Neural progenitor cell (in vitro differentiated cells): Measurements from ENCODE around the gene ORC4. TPM values are rescaled to one million over a fixed set of nuclear protein-coding genes. Genes with fewer than 3 reads are reported as not detected.

Experiments used
- DNase-seq: peaks from one replicate; pipeline ENCODE4 v3.0.0-alpha.2; 2016; ENCODE audit warnings: low spot score
- H2AFZ ChIP-seq: fragments of 200-600 bp; sonication (generic); replicated peaks from 2 replicates; pipeline ENCODE4 v1.6.1; 2016; ENCODE audit warnings: antibody characterized with exemption
- H3F3A ChIP-seq: fragments of 200-600 bp; sonication (generic); 2 replicates; pipeline ENCODE4 v1.6.1; 2016; ENCODE audit warnings: antibody characterized with exemption, low read depth
- H3K27ac ChIP-seq: fragments of 200-600 bp; sonication (generic); 2 replicates; pipeline ENCODE4 v1.5.1; 2016; ENCODE audit warnings: mild to moderate bottlenecking
- H3K27me3 ChIP-seq: fragments of 200-600 bp; sonication (generic); 2 replicates; pipeline ENCODE4 v1.6.1; 2016; ENCODE audit warnings: mild to moderate bottlenecking, moderate library complexity
- H3K36me3 ChIP-seq: fragments of 200-600 bp; sonication (generic); 2 replicates; pipeline ENCODE4 v1.5.1; 2016
- H3K4me1 ChIP-seq: fragments of 200-600 bp; sonication (generic); 2 replicates; pipeline ENCODE4 v1.6.1; 2016; ENCODE audit warnings: mixed run types
- H3K4me2 ChIP-seq: fragments of 200-600 bp; sonication (generic); 2 replicates; pipeline ENCODE4 v1.6.1; 2016
- H3K4me3 ChIP-seq: fragments of 200-600 bp; sonication (generic); 2 replicates; pipeline ENCODE4 v1.5.1; 2016
- H3K79me2 ChIP-seq: fragments of 200-600 bp; sonication (generic); 2 replicates; pipeline ENCODE4 v1.6.1; 2016; ENCODE audit warnings: low read depth
- H3K9ac ChIP-seq: fragments of 200-600 bp; sonication (generic); 2 replicates; pipeline ENCODE4 v1.6.1; 2016
- H3K9me3 ChIP-seq: fragments of 200-600 bp; sonication (generic); 2 replicates; pipeline ENCODE4 v1.5.1; 2016; ENCODE audit warnings: low read depth
- H4K20me1 ChIP-seq: fragments of 200-600 bp; sonication (generic); 2 replicates; pipeline ENCODE4 v1.6.1; 2016; ENCODE audit warnings: low read depth
- H3K27ac Mint-ChIP-seq: 3 replicates; pipeline ENCODE4 v1.8.0; 2021; ENCODE audit warnings: mixed read lengths
- H3K27me3 Mint-ChIP-seq: 2 replicates; pipeline ENCODE4 v1.8.0; 2022; ENCODE audit warnings: low read depth, mild to moderate bottlenecking, inconsistent platforms, moderate library complexity, mixed read lengths; ENCODE audit not compliant: insufficient read depth
- H3K36me3 Mint-ChIP-seq: 3 replicates; pipeline ENCODE4 v1.8.0; 2021; ENCODE audit warnings: mixed read lengths
- H3K4me1 Mint-ChIP-seq: 3 replicates; pipeline ENCODE4 v1.8.0; 2021; ENCODE audit warnings: mixed read lengths
- H3K4me3 Mint-ChIP-seq: 3 replicates; pipeline ENCODE4 v1.8.0; 2021; ENCODE audit warnings: mild to moderate bottlenecking, moderate library complexity, mixed read lengths
- H3K9me3 Mint-ChIP-seq: 3 replicates; pipeline ENCODE4 v1.8.0; 2020; ENCODE audit warnings: mixed read lengths
- CTCF ChIP-seq: fragments of 200-600 bp; sonication (generic); IDR thresholded peaks from 2 replicates; pipeline ENCODE4 v1.5.1; 2017; ENCODE audit warnings: antibody characterized with exemption, mild to moderate bottlenecking
- EZH2 ChIP-seq: fragments of 200-600 bp; sonication (generic); IDR thresholded peaks from 2 replicates; pipeline ENCODE4 v1.6.1; 2017; ENCODE audit warnings: antibody characterized with exemption, mild to moderate bottlenecking, moderate library complexity
- EZH2phosphoT487 ChIP-seq: fragments of 200-600 bp; sonication (generic); IDR thresholded peaks from 2 replicates; pipeline ENCODE4 v1.6.1; 2017; ENCODE audit warnings: antibody characterized with exemption
- total RNA-seq: library from RNA; depleted of rRNA; stranded (reverse); fragments of >200 nt; gene quantifications from 2 replicates; pipeline ENCODE4 v1.2.3, GENCODE V29; 2015; ENCODE audit warnings: low replicate concordance

The ORC4 gene
- total RNA-seq, 1 donor from 2014 or later, result 314 TPM

GRCh38 chr2:147989102-147989501, 31.4 kb downstream of the ORC4 start:
- no peak overlapping the region for H3K4me3 ChIP-seq

GRCh38 chr2:147980940-147981528, 39.5 kb downstream of the ORC4 start:
- no peak overlapping the region for H3K4me3 Mint-ChIP-seq
- peaks cover 40% of the 10 kb centered on the region for H3K9me3 Mint-ChIP-seq
- H3K4me3 ChIP-seq, result no peak overlapping the region
- H2AFZ ChIP-seq, result no peak overlapping the region
- H3K27me3 Mint-ChIP-seq, result no peaks in the 10 kb centered on the region
- H3F3A ChIP-seq, result no peaks in the 10 kb centered on the region
- H3K79me2 ChIP-seq, result peaks cover 100% of the 10 kb centered on the region
- no peaks in the 10 kb centered on the region for H3K4me1 ChIP-seq
- no peak overlapping the region for H3K27ac Mint-ChIP-seq
- H3K36me3 Mint-ChIP-seq, result peaks cover 31% of the 10 kb centered on the region
- TF ChIP-seq EZH2, result no peak
- no peak for TF ChIP-seq CTCF
- TF ChIP-seq EZH2phosphoT487, result no peak
- no peak overlapping the region for H3K27ac ChIP-seq
- peaks cover 35% of the 10 kb centered on the region for H4K20me1 ChIP-seq
- no peak for DNase-seq
- no peaks in the 10 kb centered on the region for H3K27me3 ChIP-seq
- H3K9ac ChIP-seq, result no peak overlapping the region
- H3K9me3 ChIP-seq, result peaks cover 3% of the 10 kb centered on the region
- no peaks in the 10 kb centered on the region for H3K36me3 ChIP-seq
- H3K4me1 Mint-ChIP-seq, result no peaks in the 10 kb centered on the region
- no peak overlapping the region for H3K4me2 ChIP-seq

More at GRCh38 chr2:147989102-147989501, 31.4 kb downstream of the ORC4 start:
- Histone ChIP-seq H3K79me2 (peaks cover 100% of the 10 kb centered on the region), H3K27me3 (no peaks in the 10 kb centered on the region), H3K9me3 (no peaks in the 10 kb centered on the region), H3K36me3 (no peaks in the 10 kb centered on the region), H3K27ac (no peak overlapping the region), H3F3A (no peaks in the 10 kb centered on the region), H3K4me1 (peaks cover 8% of the 10 kb centered on the region), H3K9ac (no peak overlapping the region), H2AFZ (no peak overlapping the region), H3K4me2 (no peak overlapping the region), H4K20me1 (peaks cover 28% of the 10 kb centered on the region)
- no peaks in the 10 kb centered on the region for H3K27me3 Mint-ChIP-seq
- H3K4me1 Mint-ChIP-seq, result no peaks in the 10 kb centered on the region
- no peak for DNase-seq
- peaks cover 14% of the 10 kb centered on the region for H3K36me3 Mint-ChIP-seq
- H3K4me3 Mint-ChIP-seq, result no peak overlapping the region
- TF ChIP-seq EZH2 (no peak), CTCF (no peak), EZH2phosphoT487 (no peak)
- H3K9me3 Mint-ChIP-seq, result peaks cover 18% of the 10 kb centered on the region
- H3K27ac Mint-ChIP-seq, result no peak overlapping the region

- H3K4me1 ChIP-seq, result peaks cover 8% of the 10 kb centered on the region
- H3K79me2 ChIP-seq, result peaks cover 90% of the 10 kb centered on the region
- H3K9me3 Mint-ChIP-seq, result peaks cover 25% of the 10 kb centered on the region
- no peaks in the 10 kb centered on the region for H3K4me1 Mint-ChIP-seq
- H3K36me3 Mint-ChIP-seq, result peaks cover 29% of the 10 kb centered on the region
- no peak overlapping the region for H3K4me3 Mint-ChIP-seq
- no peaks in the 10 kb centered on the region for H3F3A ChIP-seq
- no peak overlapping the region for H3K27ac ChIP-seq
- H3K36me3 ChIP-seq, result no peaks in the 10 kb centered on the region
- H3K27ac Mint-ChIP-seq, result no peak overlapping the region
- no peak overlapping the region for H3K9ac ChIP-seq
- DNase-seq, result no peak
- H2AFZ ChIP-seq, result no peak overlapping the region
- H3K27me3 Mint-ChIP-seq, result no peaks in the 10 kb centered on the region
- H3K27me3 ChIP-seq, result no peaks in the 10 kb centered on the region
- H3K4me3 ChIP-seq, result no peak overlapping the region
- TF ChIP-seq EZH2phosphoT487 (no peak), EZH2 (no peak), CTCF (no peak)
- H3K4me2 ChIP-seq, result no peak overlapping the region
- H4K20me1 ChIP-seq, result peaks cover 36% of the 10 kb centered on the region
- H3K9me3 ChIP-seq, result peaks cover 3% of the 10 kb centered on the region
Observed at GRCh38 chr2:147977679-147978078, 42.9 kb downstream of the ORC4 start.
